ENCODE measurements around the gene REXO5.

DNA sequence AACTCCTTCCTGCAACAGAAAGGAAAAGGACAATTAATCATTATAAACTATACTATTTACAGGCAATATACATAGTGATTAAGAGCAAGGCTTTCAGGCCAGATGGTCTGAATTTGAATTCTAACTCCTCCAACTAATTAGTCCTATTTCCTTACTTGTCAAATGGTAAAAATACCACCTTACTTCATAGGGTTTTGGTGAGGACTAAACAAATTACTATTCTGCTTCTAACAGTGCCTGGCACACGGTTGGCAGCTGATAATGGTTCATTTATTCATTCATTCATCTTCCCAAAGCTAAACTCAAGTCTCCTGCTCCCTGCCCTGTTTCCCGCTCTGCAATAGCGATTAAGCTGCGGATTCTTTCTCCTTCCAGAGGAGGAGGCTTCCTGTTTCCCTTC lies 54.0 kb downstream of the REXO5 start:
- TF ChIP-seq, protein P1, sequence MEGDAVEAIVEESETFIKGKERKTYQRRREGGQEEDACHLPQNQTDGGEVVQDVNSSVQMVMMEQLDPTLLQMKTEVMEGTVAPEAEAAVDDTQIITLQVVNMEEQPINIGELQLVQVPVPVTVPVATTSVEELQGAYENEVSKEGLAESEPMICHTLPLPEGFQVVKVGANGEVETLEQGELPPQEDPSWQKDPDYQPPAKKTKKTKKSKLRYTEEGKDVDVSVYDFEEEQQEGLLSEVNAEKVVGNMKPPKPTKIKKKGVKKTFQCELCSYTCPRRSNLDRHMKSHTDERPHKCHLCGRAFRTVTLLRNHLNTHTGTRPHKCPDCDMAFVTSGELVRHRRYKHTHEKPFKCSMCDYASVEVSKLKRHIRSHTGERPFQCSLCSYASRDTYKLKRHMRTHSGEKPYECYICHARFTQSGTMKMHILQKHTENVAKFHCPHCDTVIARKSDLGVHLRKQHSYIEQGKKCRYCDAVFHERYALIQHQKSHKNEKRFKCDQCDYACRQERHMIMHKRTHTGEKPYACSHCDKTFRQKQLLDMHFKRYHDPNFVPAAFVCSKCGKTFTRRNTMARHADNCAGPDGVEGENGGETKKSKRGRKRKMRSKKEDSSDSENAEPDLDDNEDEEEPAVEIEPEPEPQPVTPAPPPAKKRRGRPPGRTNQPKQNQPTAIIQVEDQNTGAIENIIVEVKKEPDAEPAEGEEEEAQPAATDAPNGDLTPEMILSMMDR (IDR thresholded peaks at IDR 0.05) = no peak
- TF ChIP-seq POLR2AphosphoS5 (IDR thresholded peaks at IDR 0.05) = no peak
- TF ChIP-seq POLR2A (IDR thresholded peaks at IDR 0.05) = no peak
